ENCODE results near the gene TTC7B. TPM values are rescaled to one million over a fixed set of nuclear protein-coding genes. Genes with fewer than 3 reads are reported as not detected.
"Not testable (repeated sequence)": the region's sequence is repeated elsewhere in the genome, so short reads cannot be mapped to it uniquely, and the experiment has no call there.

TTC7B gene
- total RNA-seq, 1 donor from 2014 or later = 5.0 TPM

- intact Hi-C loops (cut with micrococcal nuclease) = no loop called here
Observed at GRCh38 chr14:90535556-90536090, 280.6 kb downstream of the TTC7B start.

GRCh38 chr14:90534838-90535555 is 281.2 kb downstream of the TTC7B start:
- intact Hi-C loops (cut with micrococcal nuclease) = no loop called here

- intact Hi-C loops (cut with micrococcal nuclease) = no loop called here
Observed at GRCh38 chr14:90534091-90534837, 282.0 kb downstream of the TTC7B start.

GRCh38 chr14:90533591-90534021 is 282.6 kb downstream of the TTC7B start:
- intact Hi-C loops (cut with micrococcal nuclease) = no loop called here

GRCh38 chr14:90532826-90533525 is 283.3 kb downstream of the TTC7B start:
- intact Hi-C loops (cut with micrococcal nuclease) = no loop called here

GRCh38 chr14:90531497-90531896 is 284.7 kb downstream of the TTC7B start:
- intact Hi-C loops (cut with micrococcal nuclease) = no loop called here

GRCh38 chr14:90530523-90530922 is 285.7 kb downstream of the TTC7B start:
- intact Hi-C loops (cut with micrococcal nuclease) = no loop called here

GRCh38 chr14:90527978-90528377 is 288.3 kb downstream of the TTC7B start:
- intact Hi-C loops (cut with micrococcal nuclease) = no loop called here

GRCh38 chr14:90526536-90526935 is 289.7 kb downstream of the TTC7B start:
- intact Hi-C loops (cut with micrococcal nuclease) = not testable (repeated sequence)

- intact Hi-C loops (cut with micrococcal nuclease) = not testable (repeated sequence)
Observed at GRCh38 chr14:90525353-90526028, 290.7 kb downstream of the TTC7B start.

GRCh38 chr14:90523961-90524875 is 292.0 kb downstream of the TTC7B start:
- intact Hi-C loops (cut with micrococcal nuclease) = no loop called here

- intact Hi-C loops (cut with micrococcal nuclease) = no loop called here
Observed at GRCh38 chr14:90523544-90523943, 292.7 kb downstream of the TTC7B start.

GRCh38 chr14:90522571-90523191 is 293.5 kb downstream of the TTC7B start:
- intact Hi-C loops (cut with micrococcal nuclease) = no loop called here

GRCh38 chr14:90521930-90522483 is 294.2 kb downstream of the TTC7B start:
- intact Hi-C loops (cut with micrococcal nuclease) = no loop called here

GRCh38 chr14:90521084-90521929 is 294.9 kb downstream of the TTC7B start:
- intact Hi-C loops (cut with micrococcal nuclease) = no loop called here

- intact Hi-C loops (cut with micrococcal nuclease) = no loop called here
Observed at GRCh38 chr14:90520326-90520725, 295.9 kb downstream of the TTC7B start.

- intact Hi-C loops (cut with micrococcal nuclease) = loop anchor here (1.0 kb wide), 1 partner anchor 150 kb away; no protein-coding TSS in a partner anchor
Observed at GRCh38 chr14:90519262-90519920, 296.8 kb downstream of the TTC7B start.

GRCh38 chr14:90518941-90519256 is 297.3 kb downstream of the TTC7B start:
- intact Hi-C loops (cut with micrococcal nuclease) = loop anchor here (1.0 kb wide), 1 partner anchor 150 kb away; no protein-coding TSS in a partner anchor
